ENCODE results near the gene GPR149. TPM values are rescaled to one million over a fixed set of nuclear protein-coding genes. Genes with fewer than 3 reads are reported as not detected.

The GPR149 gene
- total RNA-seq, 1 donor from 2014 or later, result not detected

GRCh38 chr3:154431043-154431442 lies 1.1 kb upstream of the GPR149 start:
- intact Hi-C loops (cut with DNase I), result no loop called here
- no peak overlapping the region for H3K27ac ChIP-seq
- DNase-seq (ENCODE audit: low spot score in 2 of 2), result no peak

GRCh38 chr3:154428286-154429206 lies 1.4 kb downstream of the GPR149 start:
- TF ChIP-seq CTCF (IDR thresholded peaks at IDR 0.05), result no peak

More at GRCh38 chr3:154431043-154431442, 1.1 kb upstream of the GPR149 start:
- H3K36me3 ChIP-seq, result no peaks in the 10 kb centered on the region
- TF ChIP-seq CTCF (IDR thresholded peaks at IDR 0.05), result no peak
- no peaks in the 10 kb centered on the region for H3K27me3 ChIP-seq
- H3K4me3 ChIP-seq, result no peak overlapping the region
- H3K9me3 ChIP-seq, result no peaks in the 10 kb centered on the region
- no peaks in the 10 kb centered on the region for H3K4me1 ChIP-seq

GRCh38 chr3:154427685-154428285 lies 2.2 kb downstream of the GPR149 start:
- intact Hi-C loops (cut with DNase I), result no loop called here
- Histone ChIP-seq H3K36me3 (no peaks in the 10 kb centered on the region), H3K27ac (no peak overlapping the region), H3K27me3 (no peaks in the 10 kb centered on the region), H3K9me3 (no peaks in the 10 kb centered on the region), H3K4me1 (no peaks in the 10 kb centered on the region), H3K4me3 (no peak overlapping the region)
- no peak for TF ChIP-seq CTCF (IDR thresholded peaks at IDR 0.05)
- no peak for DNase-seq (ENCODE audit: low spot score in 2 of 2)

More at GRCh38 chr3:154428286-154429206, 1.4 kb downstream of the GPR149 start:
- H3K27ac ChIP-seq, result no peak overlapping the region
- intact Hi-C loops (cut with DNase I), result no loop called here
- no peaks in the 10 kb centered on the region for H3K36me3 ChIP-seq
- H3K4me3 ChIP-seq, result no peak overlapping the region
- DNase-seq (ENCODE audit: low spot score in 2 of 2), result no peak
- no peaks in the 10 kb centered on the region for H3K4me1 ChIP-seq
- H3K9me3 ChIP-seq, result no peaks in the 10 kb centered on the region
- no peaks in the 10 kb centered on the region for H3K27me3 ChIP-seq

GRCh38 chr3:154422694-154423093 lies 7.3 kb downstream of the GPR149 start:
- DNase-seq (ENCODE audit: low spot score in 2 of 2), result no peak
- Histone ChIP-seq H3K9me3 (no peaks in the 10 kb centered on the region), H3K27ac (no peak overlapping the region), H3K4me3 (no peak overlapping the region), H3K27me3 (no peaks in the 10 kb centered on the region), H3K36me3 (no peaks in the 10 kb centered on the region), H3K4me1 (no peaks in the 10 kb centered on the region)
- no peak for TF ChIP-seq CTCF (IDR thresholded peaks at IDR 0.05)
- intact Hi-C loops (cut with DNase I), result no loop called here

- TF ChIP-seq CTCF (IDR thresholded peaks at IDR 0.05), result no peak
- no peaks in the 10 kb centered on the region for H3K36me3 ChIP-seq
- H3K4me1 ChIP-seq, result no peaks in the 10 kb centered on the region
- H3K9me3 ChIP-seq, result no peaks in the 10 kb centered on the region
- no peak overlapping the region for H3K4me3 ChIP-seq
- no peak overlapping the region for H3K27ac ChIP-seq
- no peak for DNase-seq (ENCODE audit: low spot score in 2 of 2)
- intact Hi-C loops (cut with DNase I), result no loop called here
- H3K27me3 ChIP-seq, result no peaks in the 10 kb centered on the region
These were observed 8.9 kb downstream of the GPR149 start for GRCh38 chr3:154421083-154421482.
